Measurements from ENCODE around the gene FGF23. TPM values are rescaled to one million over a fixed set of nuclear protein-coding genes. Genes with fewer than 3 reads are reported as not detected.

The FGF23 gene
- total RNA-seq, 6 experiments from 2014 or later, result 0.33 to 41.0 (median 1.2) TPM; not detected in 1

- no peak for TF ChIP-seq POLR2A (IDR thresholded peaks at IDR 0.05)
- no peak for TF ChIP-seq CTCF (IDR thresholded peaks at IDR 0.05)
- no peak for DNase-seq
- Histone ChIP-seq H3K27ac (no peak overlapping the region), H3K36me3 (peaks cover 0 to 5% (median 0%) of the 10 kb centered on the region in 4 donors), H3K4me3 (no peak overlapping the region), H3K27me3 (no peaks in the 10 kb centered on the region), H3K9me3 (no peaks in the 10 kb centered on the region), H3K4me1 (no peaks in the 10 kb centered on the region)
- intact Hi-C loops (cut with DNase I), result no loop called here
- ATAC-seq, result no peak
- WGBS (ENCODE audit: insufficient coverage, low coverage, low lambda C conversion rate, missing lambda C conversion rate), result 81% methylated on average over 1 of the region's 1 CpG
Measured at GRCh38 chr12:4331221-4331620, 48.3 kb downstream of the FGF23 start.

GRCh38 chr12:4330203-4330602, 49.3 kb downstream of the FGF23 start:
- WGBS (ENCODE audit: insufficient coverage, low coverage, low lambda C conversion rate, missing lambda C conversion rate), result 90% methylated on average over 3 of the region's 3 CpGs
- Histone ChIP-seq H3K4me1 (no peaks in the 10 kb centered on the region), H3K9me3 (no peaks in the 10 kb centered on the region), H3K36me3 (peaks cover 0 to 5% (median 0%) of the 10 kb centered on the region in 4 donors), H3K27ac (no peak overlapping the region), H3K4me3 (no peak overlapping the region), H3K27me3 (no peaks in the 10 kb centered on the region)
- ATAC-seq, result no peak
- intact Hi-C loops (cut with DNase I), result no loop called here
- DNase-seq, result no peak
- no peak for TF ChIP-seq CTCF (IDR thresholded peaks at IDR 0.05)
- TF ChIP-seq POLR2A (IDR thresholded peaks at IDR 0.05), result no peak

- 100% methylated on average over 2 of the region's 2 CpGs for WGBS (ENCODE audit: insufficient coverage, low coverage, low lambda C conversion rate, missing lambda C conversion rate)
- no peak for TF ChIP-seq POLR2A (IDR thresholded peaks at IDR 0.05)
- TF ChIP-seq CTCF (IDR thresholded peaks at IDR 0.05), result no peak
- no peaks in the 10 kb centered on the region for H3K36me3 ChIP-seq
Measured at GRCh38 chr12:4327293-4327692, 52.2 kb downstream of the FGF23 start.

GRCh38 chr12:4325966-4326365, 53.5 kb downstream of the FGF23 start:
- Histone ChIP-seq H3K9me3 (no peaks in the 10 kb centered on the region), H3K4me3 (no peak overlapping the region), H3K27me3 (no peaks in the 10 kb centered on the region), H3K27ac (no peak overlapping the region), H3K4me1 (peaks cover 0 to 8% (median 0%) of the 10 kb centered on the region in 4 donors), H3K36me3 (no peaks in the 10 kb centered on the region)
- WGBS (ENCODE audit: insufficient coverage, low coverage, low lambda C conversion rate, missing lambda C conversion rate), result 71% methylated on average over 3 of the region's 3 CpGs
- intact Hi-C loops (cut with DNase I), result no loop called here
- TF ChIP-seq POLR2A (IDR thresholded peaks at IDR 0.05) (no peak), CTCF (IDR thresholded peaks at IDR 0.05) (no peak)
- no peak for ATAC-seq
- no peak for DNase-seq

More at GRCh38 chr12:4327293-4327692, 52.2 kb downstream of the FGF23 start:
- H3K27me3 ChIP-seq, result no peaks in the 10 kb centered on the region
- intact Hi-C loops (cut with DNase I), result no loop called here
- no peak overlapping the region for H3K4me3 ChIP-seq
- peaks cover 0 to 3% (median 0%) of the 10 kb centered on the region in 4 donors for H3K4me1 ChIP-seq
- DNase-seq, result no peak
- ATAC-seq, result no peak
- no peaks in the 10 kb centered on the region for H3K9me3 ChIP-seq
- no peak overlapping the region for H3K27ac ChIP-seq

- Histone ChIP-seq H3K27ac (no peak overlapping the region), H3K27me3 (no peaks in the 10 kb centered on the region), H3K4me3 (no peak overlapping the region), H3K9me3 (no peaks in the 10 kb centered on the region), H3K36me3 (no peaks in the 10 kb centered on the region), H3K4me1 (peaks cover 0 to 8% (median 0%) of the 10 kb centered on the region in 4 donors)
- intact Hi-C loops (cut with DNase I), result no loop called here
- no peak for ATAC-seq
- DNase-seq, result no peak
- WGBS (ENCODE audit: insufficient coverage, low coverage, low lambda C conversion rate, missing lambda C conversion rate), result 95% methylated on average over 7 of the region's 28 CpGs
- TF ChIP-seq CTCF (IDR thresholded peaks at IDR 0.05) (no peak), POLR2A (IDR thresholded peaks at IDR 0.05) (no peak)
Measured at GRCh38 chr12:4324366-4324765, 55.1 kb downstream of the FGF23 start.
